ENCODE data around the gene ANKRD11.

Gene ANKRD11

GRCh38 chr16:89279666-89280481 lies 210.5 kb downstream of the ANKRD11 start:
- Histone ChIP-seq H3K4me1 (ENCODE audit: insufficient read depth, low read length) (no peaks in the 10 kb centered on the region), H3K27ac (ENCODE audit: low read depth, low read length) (no peak overlapping the region), H3K9me3 (ENCODE audit: low read length) (no peaks in the 10 kb centered on the region), H3K27me3 (ENCODE audit: control insufficient read depth in 1 of 2, insufficient read depth in 2 of 2, low read length in 2 of 2) (no peaks in the 10 kb centered on the region), H3K9ac (ENCODE audit: low read length) (no peak overlapping the region), H3K36me3 (ENCODE audit: insufficient read depth, low read length) (peaks cover 23% of the 10 kb centered on the region), H3K4me3 (ENCODE audit: low read depth in 1 of 2, low read length in 2 of 2) (no peak overlapping the region)

- Histone ChIP-seq H3K4me1 (ENCODE audit: insufficient read depth, low read length) (no peaks in the 10 kb centered on the region), H3K9ac (ENCODE audit: low read length) (no peak overlapping the region), H3K36me3 (ENCODE audit: insufficient read depth, low read length) (peaks cover 27% of the 10 kb centered on the region), H3K4me3 (ENCODE audit: low read depth in 1 of 2, low read length in 2 of 2) (no peak overlapping the region), H3K9me3 (ENCODE audit: low read length) (no peaks in the 10 kb centered on the region), H3K27me3 (ENCODE audit: control insufficient read depth in 1 of 2, insufficient read depth in 2 of 2, low read length in 2 of 2) (no peaks in the 10 kb centered on the region), H3K27ac (ENCODE audit: low read depth, low read length) (no peak overlapping the region)
These were observed 211.7 kb downstream of the ANKRD11 start for GRCh38 chr16:89278441-89279240.

GRCh38 chr16:89277641-89278341 lies 212.6 kb downstream of the ANKRD11 start:
- H3K36me3 ChIP-seq (ENCODE audit: insufficient read depth, low read length), result peaks cover 31% of the 10 kb centered on the region
- H3K9me3 ChIP-seq (ENCODE audit: low read length), result no peaks in the 10 kb centered on the region
- H3K27me3 ChIP-seq (ENCODE audit: control insufficient read depth in 1 of 2, insufficient read depth in 2 of 2, low read length in 2 of 2), result no peaks in the 10 kb centered on the region
- no peaks in the 10 kb centered on the region for H3K4me1 ChIP-seq (ENCODE audit: insufficient read depth, low read length)
- no peak overlapping the region for H3K9ac ChIP-seq (ENCODE audit: low read length)
- H3K4me3 ChIP-seq (ENCODE audit: low read depth in 1 of 2, low read length in 2 of 2), result no peak overlapping the region
- H3K27ac ChIP-seq (ENCODE audit: low read depth, low read length), result no peak overlapping the region

- no peaks in the 10 kb centered on the region for H3K27me3 ChIP-seq (ENCODE audit: control insufficient read depth in 1 of 2, insufficient read depth in 2 of 2, low read length in 2 of 2)
- no peaks in the 10 kb centered on the region for H3K4me1 ChIP-seq (ENCODE audit: insufficient read depth, low read length)
- H3K9ac ChIP-seq (ENCODE audit: low read length), result no peak overlapping the region
- no peak overlapping the region for H3K27ac ChIP-seq (ENCODE audit: low read depth, low read length)
- H3K4me3 ChIP-seq (ENCODE audit: low read depth in 1 of 2, low read length in 2 of 2), result no peak overlapping the region
- peaks cover 36% of the 10 kb centered on the region for H3K36me3 ChIP-seq (ENCODE audit: insufficient read depth, low read length)
- H3K9me3 ChIP-seq (ENCODE audit: low read length), result no peaks in the 10 kb centered on the region
These were observed 213.3 kb downstream of the ANKRD11 start for GRCh38 chr16:89277049-89277448.

GRCh38 chr16:89275837-89276720 lies 214.3 kb downstream of the ANKRD11 start:
- H3K4me1 ChIP-seq (ENCODE audit: insufficient read depth, low read length), result no peaks in the 10 kb centered on the region
- no peak overlapping the region for H3K9ac ChIP-seq (ENCODE audit: low read length)
- peaks cover 46% of the 10 kb centered on the region for H3K36me3 ChIP-seq (ENCODE audit: insufficient read depth, low read length)
- H3K27me3 ChIP-seq (ENCODE audit: control insufficient read depth in 1 of 2, insufficient read depth in 2 of 2, low read length in 2 of 2), result no peaks in the 10 kb centered on the region
- no peak overlapping the region for H3K27ac ChIP-seq (ENCODE audit: low read depth, low read length)
- no peaks in the 10 kb centered on the region for H3K9me3 ChIP-seq (ENCODE audit: low read length)
- H3K4me3 ChIP-seq (ENCODE audit: low read depth in 1 of 2, low read length in 2 of 2), result no peak overlapping the region

- Histone ChIP-seq H3K4me1 (ENCODE audit: insufficient read depth, low read length) (no peaks in the 10 kb centered on the region), H3K36me3 (ENCODE audit: insufficient read depth, low read length) (peaks cover 54% of the 10 kb centered on the region), H3K27me3 (ENCODE audit: control insufficient read depth in 1 of 2, insufficient read depth in 2 of 2, low read length in 2 of 2) (no peaks in the 10 kb centered on the region), H3K27ac (ENCODE audit: low read depth, low read length) (no peak overlapping the region), H3K4me3 (ENCODE audit: low read depth in 1 of 2, low read length in 2 of 2) (no peak overlapping the region), H3K9me3 (ENCODE audit: low read length) (no peaks in the 10 kb centered on the region), H3K9ac (ENCODE audit: low read length) (no peak overlapping the region)
These were observed 215.1 kb downstream of the ANKRD11 start for GRCh38 chr16:89275284-89275584.

GRCh38 chr16:89274561-89275283 lies 215.6 kb downstream of the ANKRD11 start:
- H3K27me3 ChIP-seq (ENCODE audit: control insufficient read depth in 1 of 2, insufficient read depth in 2 of 2, low read length in 2 of 2), result no peaks in the 10 kb centered on the region
- H3K9ac ChIP-seq (ENCODE audit: low read length), result no peak overlapping the region
- peaks cover 59% of the 10 kb centered on the region for H3K36me3 ChIP-seq (ENCODE audit: insufficient read depth, low read length)
- no peaks in the 10 kb centered on the region for H3K9me3 ChIP-seq (ENCODE audit: low read length)
- no peak overlapping the region for H3K27ac ChIP-seq (ENCODE audit: low read depth, low read length)
- H3K4me3 ChIP-seq (ENCODE audit: low read depth in 1 of 2, low read length in 2 of 2), result no peak overlapping the region
- H3K4me1 ChIP-seq (ENCODE audit: insufficient read depth, low read length), result no peaks in the 10 kb centered on the region

- H3K9me3 ChIP-seq (ENCODE audit: low read length), result no peaks in the 10 kb centered on the region
- H3K4me1 ChIP-seq (ENCODE audit: insufficient read depth, low read length), result no peaks in the 10 kb centered on the region
- no peak overlapping the region for H3K27ac ChIP-seq (ENCODE audit: low read depth, low read length)
- peaks cover 66% of the 10 kb centered on the region for H3K36me3 ChIP-seq (ENCODE audit: insufficient read depth, low read length)
- no peaks in the 10 kb centered on the region for H3K27me3 ChIP-seq (ENCODE audit: control insufficient read depth in 1 of 2, insufficient read depth in 2 of 2, low read length in 2 of 2)
- H3K9ac ChIP-seq (ENCODE audit: low read length), result no peak overlapping the region
- H3K4me3 ChIP-seq (ENCODE audit: low read depth in 1 of 2, low read length in 2 of 2), result no peak overlapping the region
These were observed 216.5 kb downstream of the ANKRD11 start for GRCh38 chr16:89273741-89274472.

- H3K9me3 ChIP-seq (ENCODE audit: low read length), result no peaks in the 10 kb centered on the region
- H3K4me3 ChIP-seq (ENCODE audit: low read depth in 1 of 2, low read length in 2 of 2), result no peak overlapping the region
- H3K9ac ChIP-seq (ENCODE audit: low read length), result no peak overlapping the region
- no peak overlapping the region for H3K27ac ChIP-seq (ENCODE audit: low read depth, low read length)
- H3K27me3 ChIP-seq (ENCODE audit: control insufficient read depth in 1 of 2, insufficient read depth in 2 of 2, low read length in 2 of 2), result no peaks in the 10 kb centered on the region
- H3K4me1 ChIP-seq (ENCODE audit: insufficient read depth, low read length), result no peaks in the 10 kb centered on the region
- peaks cover 61% of the 10 kb centered on the region for H3K36me3 ChIP-seq (ENCODE audit: insufficient read depth, low read length)
These were observed 217.7 kb downstream of the ANKRD11 start for GRCh38 chr16:89272631-89273030.

Measured in muscle layer of colon (tissue), 2 donors.